ENCODE data around the gene CFAP210.

The CFAP210 gene

DNA sequence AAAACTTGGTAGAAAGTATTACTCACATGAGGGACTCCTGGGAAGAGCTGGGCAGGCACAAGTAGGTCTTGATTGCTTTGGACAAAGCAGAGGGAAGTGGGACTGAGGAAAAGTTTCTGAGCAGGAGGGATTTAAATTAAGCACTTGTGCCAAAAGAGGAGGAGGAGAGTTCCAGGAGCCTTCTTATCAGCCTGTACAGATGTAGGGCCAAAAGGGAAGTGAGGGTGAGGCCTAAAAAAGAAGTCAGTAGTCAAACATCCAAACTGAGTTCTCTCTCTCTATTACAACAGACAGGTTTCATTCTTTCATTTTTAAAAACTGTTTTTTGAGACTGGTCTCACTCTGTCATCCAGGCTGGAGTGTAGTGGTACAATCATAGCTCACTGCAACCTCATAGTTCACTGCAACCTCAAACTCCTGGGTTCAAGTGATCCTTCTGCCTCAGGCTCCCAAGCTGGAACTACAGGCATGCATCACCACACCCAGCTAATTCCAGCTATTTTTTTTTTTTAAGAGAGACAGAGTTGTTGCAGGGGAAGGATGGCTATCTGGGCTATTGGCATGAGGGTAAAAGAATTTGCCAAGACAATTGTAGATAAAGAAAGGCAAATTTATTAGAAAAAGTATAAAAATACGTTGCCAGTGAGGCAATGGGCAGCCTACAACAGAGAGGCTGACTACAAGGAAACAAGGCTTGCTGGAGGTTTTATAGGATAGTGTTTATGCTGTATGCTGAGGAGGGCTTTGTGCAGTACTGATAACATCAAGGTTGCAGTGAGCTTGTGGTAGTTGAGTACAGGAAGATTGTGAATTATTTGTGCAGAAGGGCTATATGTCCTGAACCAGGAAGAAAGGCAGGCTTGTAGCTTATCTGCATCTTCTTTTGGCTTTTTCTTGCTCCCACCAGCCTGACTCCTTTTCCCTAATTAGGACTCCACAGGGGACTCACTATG is 29.0 kb downstream of the CFAP210 start:
- WGBS = 45% methylated on average over 1 of the region's 1 CpG
- H3K27ac ChIP-seq (ENCODE audit: low read length, poor library complexity, severe bottlenecking) = no peak overlapping the region
- H2AK5ac ChIP-seq (ENCODE audit: low read length, severe bottlenecking) = no peak overlapping the region
- no peaks in the 10 kb centered on the region for H3K79me1 ChIP-seq (replicated peaks; ENCODE audit: low read length, poor library complexity, severe bottlenecking)
- no peaks in the 10 kb centered on the region for H3K36me3 ChIP-seq (ENCODE audit: control insufficient read depth in 1 of 2, insufficient read depth in 2 of 2, low read depth in 1 of 2, low read length in 2 of 2)
- H3K9ac ChIP-seq (ENCODE audit: low read length) = no peak overlapping the region
- no peak overlapping the region for H4K8ac ChIP-seq (ENCODE audit: low read length)
- no peak overlapping the region for H2AFZ ChIP-seq (ENCODE audit: low read depth, low read length)
- no peak overlapping the region for H3K4ac ChIP-seq (ENCODE audit: low read depth in 1 of 2, low read length in 2 of 2)
- H2BK5ac ChIP-seq (ENCODE audit: low read depth, low read length, poor library complexity, severe bottlenecking) = no peak overlapping the region
- no peak for DNase-seq
- no peak overlapping the region for H3K18ac ChIP-seq (ENCODE audit: low read depth in 1 of 2, low read length in 2 of 2)
- no peak overlapping the region for H3K4me3 ChIP-seq (ENCODE audit: insufficient read depth in 1 of 2, low read depth in 1 of 2, low read length in 2 of 2)
- H3K27me3 ChIP-seq (ENCODE audit: control insufficient read depth in 1 of 2, insufficient read depth in 1 of 2, low read length in 2 of 2) = peaks cover 0 to 5% of the 10 kb centered on the region in 2 experiments
- no peak overlapping the region for H2BK120ac ChIP-seq (ENCODE audit: low read depth, low read length)
- no peak overlapping the region for H2BK12ac ChIP-seq (ENCODE audit: low read length in 2 of 2)
- H3K4me1 ChIP-seq (ENCODE audit: control insufficient read depth, insufficient read depth, low read depth, low read length) = no peaks in the 10 kb centered on the region
- no peak overlapping the region for H3K14ac ChIP-seq (ENCODE audit: low read length in 2 of 2)
- no peak overlapping the region for H3K4me2 ChIP-seq (ENCODE audit: low read length, poor library complexity, severe bottlenecking)
- H3K9me3 ChIP-seq (ENCODE audit: control insufficient read depth, low read length) = no peaks in the 10 kb centered on the region
- no peak overlapping the region for H4K91ac ChIP-seq (ENCODE audit: low read length)
- H2BK15ac ChIP-seq (ENCODE audit: low read depth, poor library complexity, severe bottlenecking) = no peak overlapping the region
- no peak overlapping the region for H3K23ac ChIP-seq (ENCODE audit: low read length in 2 of 2)

DNA sequence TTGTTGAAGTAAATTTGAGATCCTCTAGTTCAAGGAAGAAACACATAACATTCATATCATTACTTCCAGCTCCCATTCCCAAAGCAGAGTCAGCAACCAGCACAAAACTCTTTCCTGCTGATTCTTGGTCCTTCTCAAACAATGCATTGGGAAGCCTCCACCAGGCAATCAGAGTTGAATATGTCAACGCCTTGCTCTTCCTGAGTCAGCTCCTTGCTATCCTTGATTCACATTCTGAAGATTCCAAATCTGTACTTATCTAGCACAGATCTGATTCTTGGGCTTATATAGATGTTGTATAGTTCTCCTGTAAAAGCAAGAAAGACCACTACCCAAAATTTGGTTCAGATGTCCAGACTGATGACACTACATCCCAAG is 29.6 kb downstream of the CFAP210 start:
- H2AFZ ChIP-seq (ENCODE audit: low read depth, low read length) = no peak overlapping the region
- no peak overlapping the region for H4K91ac ChIP-seq (ENCODE audit: low read length)
- no peak for DNase-seq
- H3K4me2 ChIP-seq (ENCODE audit: low read length, poor library complexity, severe bottlenecking) = no peak overlapping the region
- no peak overlapping the region for H4K8ac ChIP-seq (ENCODE audit: low read length)
- H3K18ac ChIP-seq (ENCODE audit: low read depth in 1 of 2, low read length in 2 of 2) = no peak overlapping the region
- no peak overlapping the region for H3K14ac ChIP-seq (ENCODE audit: low read length in 2 of 2)
- H3K4me3 ChIP-seq (ENCODE audit: insufficient read depth in 1 of 2, low read depth in 1 of 2, low read length in 2 of 2) = no peak overlapping the region
- no CpG with 5 or more reads among the region's 1 CpG for WGBS
- no peak overlapping the region for H2BK15ac ChIP-seq (ENCODE audit: low read depth, poor library complexity, severe bottlenecking)
- H3K4ac ChIP-seq (ENCODE audit: low read depth in 1 of 2, low read length in 2 of 2) = no peak overlapping the region
- H2BK5ac ChIP-seq (ENCODE audit: low read depth, low read length, poor library complexity, severe bottlenecking) = no peak overlapping the region
- no peak overlapping the region for H3K27ac ChIP-seq (ENCODE audit: low read length, poor library complexity, severe bottlenecking)
- H3K9ac ChIP-seq (ENCODE audit: low read length) = no peak overlapping the region
- H2BK120ac ChIP-seq (ENCODE audit: low read depth, low read length) = no peak overlapping the region
- no peak overlapping the region for H2BK12ac ChIP-seq (ENCODE audit: low read length in 2 of 2)
- H3K4me1 ChIP-seq (ENCODE audit: control insufficient read depth, insufficient read depth, low read depth, low read length) = no peaks in the 10 kb centered on the region
- no peaks in the 10 kb centered on the region for H3K79me1 ChIP-seq (replicated peaks; ENCODE audit: low read length, poor library complexity, severe bottlenecking)
- no peak overlapping the region for H2AK5ac ChIP-seq (ENCODE audit: low read length, severe bottlenecking)
- no peaks in the 10 kb centered on the region for H3K9me3 ChIP-seq (ENCODE audit: control insufficient read depth, low read length)
- no peak overlapping the region for H3K23ac ChIP-seq (ENCODE audit: low read length in 2 of 2)
- H3K36me3 ChIP-seq (ENCODE audit: control insufficient read depth in 1 of 2, insufficient read depth in 2 of 2, low read depth in 1 of 2, low read length in 2 of 2) = no peaks in the 10 kb centered on the region
- H3K27me3 ChIP-seq (ENCODE audit: control insufficient read depth in 1 of 2, insufficient read depth in 1 of 2, low read length in 2 of 2) = peaks cover 0 to 5% of the 10 kb centered on the region in 2 experiments

DNA sequence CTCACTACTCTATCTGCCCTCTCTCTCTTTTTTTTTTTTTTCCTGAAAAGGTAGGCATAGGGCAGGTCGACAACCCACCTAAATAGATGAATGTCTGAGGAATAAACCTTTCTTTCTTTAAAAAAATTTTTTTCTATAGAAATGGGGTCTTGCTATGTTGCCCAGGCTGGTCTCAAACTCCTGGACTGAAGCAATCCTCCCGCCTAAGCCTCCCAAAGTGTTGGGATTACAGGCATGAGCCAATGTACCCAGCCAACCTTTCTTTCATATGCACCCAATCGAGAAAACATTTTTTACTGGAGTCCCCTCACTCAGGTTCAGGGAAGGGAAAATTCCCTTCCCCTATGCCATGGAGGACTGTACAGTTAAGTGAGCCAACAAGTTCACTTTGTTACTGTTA is 31.0 kb downstream of the CFAP210 start:
- Histone ChIP-seq H2BK5ac (ENCODE audit: low read depth, low read length, poor library complexity, severe bottlenecking) (no peak overlapping the region), H2AFZ (ENCODE audit: low read depth, low read length) (no peak overlapping the region), H2BK15ac (ENCODE audit: low read depth, poor library complexity, severe bottlenecking) (no peak overlapping the region), H2BK120ac (ENCODE audit: low read depth, low read length) (no peak overlapping the region), H2AK5ac (ENCODE audit: low read length, severe bottlenecking) (no peak overlapping the region), H3K27me3 (ENCODE audit: control insufficient read depth in 1 of 2, insufficient read depth in 1 of 2, low read length in 2 of 2) (peaks cover 0 to 5% of the 10 kb centered on the region in 2 experiments), H3K14ac (ENCODE audit: low read length in 2 of 2) (no peak overlapping the region), H3K9ac (ENCODE audit: low read length) (no peak overlapping the region), H3K4ac (ENCODE audit: low read depth in 1 of 2, low read length in 2 of 2) (no peak overlapping the region), H3K9me3 (ENCODE audit: control insufficient read depth, low read length) (no peaks in the 10 kb centered on the region), H4K91ac (ENCODE audit: low read length) (no peak overlapping the region), H4K8ac (ENCODE audit: low read length) (no peak overlapping the region), H2BK12ac (ENCODE audit: low read length in 2 of 2) (no peak overlapping the region), H3K18ac (ENCODE audit: low read depth in 1 of 2, low read length in 2 of 2) (no peak overlapping the region), H3K36me3 (ENCODE audit: control insufficient read depth in 1 of 2, insufficient read depth in 2 of 2, low read depth in 1 of 2, low read length in 2 of 2) (no peaks in the 10 kb centered on the region), H3K79me1 (replicated peaks; ENCODE audit: low read length, poor library complexity, severe bottlenecking) (no peaks in the 10 kb centered on the region), H3K4me1 (ENCODE audit: control insufficient read depth, insufficient read depth, low read depth, low read length) (no peaks in the 10 kb centered on the region), H3K27ac (ENCODE audit: low read length, poor library complexity, severe bottlenecking) (no peak overlapping the region), H3K23ac (ENCODE audit: low read length in 2 of 2) (no peak overlapping the region), H3K4me3 (ENCODE audit: insufficient read depth in 1 of 2, low read depth in 1 of 2, low read length in 2 of 2) (no peak overlapping the region), H3K4me2 (ENCODE audit: low read length, poor library complexity, severe bottlenecking) (no peak overlapping the region)
- 86% methylated on average over 2 of the region's 3 CpGs for WGBS
- DNase-seq = no peak

DNA sequence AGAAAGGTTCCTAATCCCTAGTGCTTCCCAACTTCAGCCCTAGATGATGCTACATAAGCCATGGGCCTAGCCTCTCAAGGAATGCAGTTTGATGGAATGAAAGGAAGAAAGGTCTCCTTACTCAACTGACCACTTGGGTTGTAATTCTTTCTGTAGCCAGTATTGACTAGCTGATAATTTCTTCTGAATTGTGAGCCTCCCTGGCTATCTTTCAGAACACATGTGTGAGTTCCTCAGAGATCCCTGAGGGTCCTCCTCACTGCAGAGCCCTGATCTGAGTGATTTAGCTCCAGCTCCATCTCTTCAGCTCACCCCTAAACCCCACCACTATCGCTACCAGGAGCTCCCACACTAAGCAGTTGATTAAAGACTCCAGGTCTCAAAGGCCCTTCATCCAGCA is 31.5 kb downstream of the CFAP210 start:
- 95% methylated on average over 1 of the region's 1 CpG for WGBS
- no peak overlapping the region for H3K23ac ChIP-seq (ENCODE audit: low read length in 2 of 2)
- H3K18ac ChIP-seq (ENCODE audit: low read depth in 1 of 2, low read length in 2 of 2) = no peak overlapping the region

More for the DNA sequence above, 31.5 kb downstream of the CFAP210 start:
- Histone ChIP-seq H3K9ac (ENCODE audit: low read length) (no peak overlapping the region), H3K4me2 (ENCODE audit: low read length, poor library complexity, severe bottlenecking) (no peak overlapping the region), H2AK5ac (ENCODE audit: low read length, severe bottlenecking) (no peak overlapping the region), H3K14ac (ENCODE audit: low read length in 2 of 2) (no peak overlapping the region), H3K27me3 (ENCODE audit: control insufficient read depth in 1 of 2, insufficient read depth in 1 of 2, low read length in 2 of 2) (peaks cover 0 to 5% of the 10 kb centered on the region in 2 experiments), H4K91ac (ENCODE audit: low read length) (no peak overlapping the region), H4K8ac (ENCODE audit: low read length) (no peak overlapping the region), H3K4ac (ENCODE audit: low read depth in 1 of 2, low read length in 2 of 2) (no peak overlapping the region), H2AFZ (ENCODE audit: low read depth, low read length) (no peak overlapping the region), H2BK15ac (ENCODE audit: low read depth, poor library complexity, severe bottlenecking) (no peak overlapping the region), H3K36me3 (ENCODE audit: control insufficient read depth in 1 of 2, insufficient read depth in 2 of 2, low read depth in 1 of 2, low read length in 2 of 2) (no peaks in the 10 kb centered on the region), H2BK12ac (ENCODE audit: low read length in 2 of 2) (no peak overlapping the region), H3K4me3 (ENCODE audit: insufficient read depth in 1 of 2, low read depth in 1 of 2, low read length in 2 of 2) (no peak overlapping the region), H3K9me3 (ENCODE audit: control insufficient read depth, low read length) (no peaks in the 10 kb centered on the region), H3K79me1 (replicated peaks; ENCODE audit: low read length, poor library complexity, severe bottlenecking) (no peaks in the 10 kb centered on the region), H3K4me1 (ENCODE audit: control insufficient read depth, insufficient read depth, low read depth, low read length) (no peaks in the 10 kb centered on the region), H3K27ac (ENCODE audit: low read length, poor library complexity, severe bottlenecking) (no peak overlapping the region), H2BK5ac (ENCODE audit: low read depth, low read length, poor library complexity, severe bottlenecking) (no peak overlapping the region), H2BK120ac (ENCODE audit: low read depth, low read length) (no peak overlapping the region)
- DNase-seq = no peak
